Frontal cortex (tissue), 4 donors: ENCODE measurements around the gene GIPC3. TPM values are rescaled to one million over a fixed set of nuclear protein-coding genes. Genes with fewer than 3 reads are reported as not detected.
A peak's percentile ranks its signal among the peaks of the same experiment; 100 is the strongest.
"Not testable (repeated sequence)": the region's sequence is repeated elsewhere in the genome, so short reads cannot be mapped to it uniquely, and the experiment has no call there.

Experiments
- DNase-seq, 2 donors: peaks; one replicate each; pipeline ENCODE4 v3.0.0; 2012; ENCODE audit warnings: low spot score in 2 of 2
- FAIRE-seq: peaks from 2 replicates; lab custom pipeline; 2012; peaks lifted over from hg19 to GRCh38; lab: Jason Lieb, UNC
- total RNA-seq: library from RNA; depleted of rRNA; stranded (reverse); fragments of >200 nt; gene quantifications from one replicate; pipeline ENCODE4 v1.2.3, GENCODE V29; 2014
- donor health status: control.
- donor health status: control.
- donor health status: control.

The GIPC3 gene
- total RNA-seq, 1 donor from 2014 or later = under 0.01 TPM

DNA sequence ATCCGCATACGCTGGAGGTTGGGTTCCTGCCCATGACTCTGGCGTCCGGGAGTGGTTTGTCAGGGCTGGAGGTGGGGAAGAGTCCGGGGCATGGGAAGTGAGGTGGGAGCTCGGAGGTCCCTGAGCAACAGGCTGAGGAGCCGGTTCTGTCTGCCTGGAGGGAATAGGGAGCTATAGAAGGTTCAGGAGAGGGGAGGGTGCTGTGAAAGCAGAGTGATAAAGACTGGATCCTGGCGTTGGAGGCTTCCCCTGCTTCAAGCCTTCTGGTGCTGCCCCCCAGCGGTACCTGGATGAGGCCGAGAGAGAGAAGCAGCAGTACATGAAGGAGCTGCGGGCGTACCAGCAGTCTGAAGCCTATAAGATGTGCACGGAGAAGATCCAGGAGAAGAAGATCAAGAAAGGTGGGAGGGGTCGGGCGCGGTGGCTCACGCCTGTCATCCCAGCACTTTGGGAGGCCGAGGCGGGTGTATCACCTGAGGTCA, 10.0 kb upstream of the GIPC3 start:
- no peak for FAIRE-seq
- DNase-seq = no peak

DNA sequence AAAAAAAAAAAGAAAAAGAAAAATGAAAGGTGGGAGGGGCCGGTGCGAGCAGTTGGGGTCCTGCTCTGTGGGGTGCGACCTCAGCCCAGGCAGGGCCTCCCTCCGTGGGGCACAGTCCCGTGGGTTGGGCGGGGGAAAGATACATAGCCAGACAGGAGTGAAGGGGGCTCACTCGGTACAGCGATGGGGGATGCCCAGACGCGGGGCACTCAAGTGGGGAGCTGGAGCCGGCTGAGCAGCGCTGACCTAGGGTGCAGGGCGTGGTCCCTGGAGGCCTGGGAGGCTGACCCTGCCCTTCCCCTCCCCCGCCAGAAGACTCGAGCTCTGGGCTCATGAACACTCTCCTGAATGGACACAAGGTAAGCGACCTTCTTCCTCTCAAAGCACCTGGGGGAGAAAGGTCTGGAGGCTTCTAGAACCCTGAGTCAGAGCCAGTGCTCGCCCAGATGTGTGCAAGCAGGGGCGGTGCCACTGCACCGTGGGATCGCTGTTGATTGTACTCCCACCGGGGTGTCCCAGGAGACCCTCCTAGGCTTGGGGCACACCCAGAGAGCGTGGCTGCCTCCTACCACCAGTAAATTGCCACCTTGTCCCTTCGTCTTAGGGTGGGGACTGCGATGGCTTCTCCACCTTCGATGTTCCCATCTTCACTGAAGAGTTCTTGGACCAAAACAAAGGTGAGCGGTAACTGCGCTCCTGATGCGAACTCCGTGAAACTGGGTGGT, 9.2 kb upstream of the GIPC3 start:
- FAIRE-seq = no peak
- no peak for DNase-seq

DNA sequence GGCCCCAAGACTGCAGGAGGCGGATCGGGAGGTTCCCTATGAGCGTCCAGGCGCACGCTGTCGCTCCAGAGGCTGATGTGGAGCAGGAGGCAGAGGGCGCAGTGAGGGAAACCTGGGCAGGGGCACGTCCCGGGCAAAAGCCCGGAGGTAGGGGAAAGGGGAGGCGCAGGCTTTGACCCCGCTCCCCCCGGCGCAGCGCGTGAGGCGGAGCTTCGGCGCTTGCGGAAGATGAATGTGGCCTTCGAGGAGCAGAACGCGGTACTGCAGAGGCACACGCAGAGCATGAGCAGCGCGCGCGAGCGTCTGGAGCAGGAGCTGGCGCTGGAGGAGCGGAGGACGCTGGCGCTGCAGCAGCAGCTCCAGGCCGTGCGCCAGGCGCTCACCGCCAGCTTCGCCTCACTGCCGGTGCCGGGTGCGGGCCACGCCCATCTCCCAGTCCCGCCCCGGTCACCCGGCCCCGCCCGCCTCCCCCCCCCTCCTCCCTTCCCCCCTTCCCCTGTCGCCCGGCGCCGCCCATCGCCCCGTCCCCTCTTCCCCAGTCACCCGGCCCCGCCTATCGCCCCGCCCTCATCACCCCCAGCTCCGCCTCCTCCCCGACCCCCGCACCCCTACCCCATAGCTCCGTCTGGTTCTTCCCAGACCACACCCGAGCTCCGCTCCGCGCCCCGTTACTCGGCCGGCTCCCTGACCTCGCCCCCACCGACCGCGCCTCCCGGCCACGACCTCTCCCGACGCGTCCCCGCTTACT, 8.4 kb upstream of the GIPC3 start:
- no peak for FAIRE-seq

DNA sequence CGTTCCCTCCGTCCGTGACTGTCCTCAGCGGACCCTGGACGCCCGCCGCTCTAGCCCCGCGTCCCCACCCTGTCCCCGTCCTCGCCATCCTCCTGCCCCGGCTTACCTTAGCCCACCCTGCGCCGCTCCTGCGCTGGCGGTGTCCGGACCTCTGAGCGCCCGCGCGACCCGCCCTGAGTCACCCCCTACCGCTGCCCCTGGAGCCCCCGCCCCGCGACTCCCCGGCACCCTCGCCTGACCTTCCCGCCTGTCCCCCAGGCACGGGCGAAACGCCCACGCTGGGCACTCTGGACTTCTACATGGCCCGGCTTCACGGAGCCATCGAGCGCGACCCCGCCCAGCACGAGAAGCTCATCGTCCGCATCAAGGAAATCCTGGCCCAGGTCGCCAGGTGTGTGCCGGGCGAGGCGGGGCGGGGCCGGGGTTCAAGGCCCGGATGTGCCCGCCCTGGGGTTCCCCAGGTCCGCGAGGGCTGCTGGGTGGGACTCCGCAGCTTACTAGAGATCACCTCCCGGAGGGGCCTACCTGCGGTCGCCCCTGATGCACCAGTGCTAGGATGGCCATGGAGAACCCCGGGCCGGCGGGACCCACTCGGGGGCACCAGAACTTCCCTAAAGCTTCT, 7.4 kb upstream of the GIPC3 start:
- DNase-seq (no peak), FAIRE-seq (no peak)

More for the DNA sequence above, 8.4 kb upstream of the GIPC3 start:
- peak; percentile 77 for DNase-seq

GRCh38 chr19:3578390-3578789, 6.9 kb upstream of the GIPC3 start:
- no peak for DNase-seq
- FAIRE-seq = no peak

GRCh38 chr19:3580156-3580934, 4.9 kb upstream of the GIPC3 start:
- DNase-seq (no peak), FAIRE-seq (no peak)

- FAIRE-seq = not testable (repeated sequence)
Measured at GRCh38 chr19:3581792-3582191, 3.5 kb upstream of the GIPC3 start.

GRCh38 chr19:3584036-3584802, 1.1 kb upstream of the GIPC3 start:
- not testable (repeated sequence) for FAIRE-seq, DNase-seq

More at GRCh38 chr19:3581792-3582191, 3.5 kb upstream of the GIPC3 start:
- DNase-seq = not testable (repeated sequence)

DNA sequence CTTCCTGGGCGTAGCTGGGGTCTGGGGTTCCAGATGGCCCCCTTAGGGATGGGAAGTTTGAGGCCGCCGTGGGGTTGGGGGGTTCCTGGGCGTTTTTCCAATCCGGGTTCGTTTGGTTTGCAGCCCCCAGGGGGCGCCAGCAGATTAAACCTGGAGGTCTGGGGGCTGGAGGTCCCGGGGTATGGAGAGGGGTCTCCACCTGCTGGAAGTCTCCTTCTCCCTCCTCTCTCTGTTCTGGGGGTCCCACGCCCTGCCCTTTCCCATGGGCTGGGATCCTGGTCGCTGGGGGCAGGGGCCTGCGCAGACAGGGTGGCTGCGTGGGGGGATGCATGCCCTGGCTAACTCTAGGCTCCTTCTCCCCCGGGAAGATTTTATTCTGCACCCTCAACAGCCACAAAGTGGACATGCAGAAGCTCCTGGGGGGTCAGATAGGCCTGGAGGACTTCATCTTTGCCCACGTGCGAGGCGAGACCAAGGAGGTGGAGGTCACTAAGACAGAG, 899 bp downstream of the GIPC3 start:
- FAIRE-seq (no peak), DNase-seq (no peak)

DNA sequence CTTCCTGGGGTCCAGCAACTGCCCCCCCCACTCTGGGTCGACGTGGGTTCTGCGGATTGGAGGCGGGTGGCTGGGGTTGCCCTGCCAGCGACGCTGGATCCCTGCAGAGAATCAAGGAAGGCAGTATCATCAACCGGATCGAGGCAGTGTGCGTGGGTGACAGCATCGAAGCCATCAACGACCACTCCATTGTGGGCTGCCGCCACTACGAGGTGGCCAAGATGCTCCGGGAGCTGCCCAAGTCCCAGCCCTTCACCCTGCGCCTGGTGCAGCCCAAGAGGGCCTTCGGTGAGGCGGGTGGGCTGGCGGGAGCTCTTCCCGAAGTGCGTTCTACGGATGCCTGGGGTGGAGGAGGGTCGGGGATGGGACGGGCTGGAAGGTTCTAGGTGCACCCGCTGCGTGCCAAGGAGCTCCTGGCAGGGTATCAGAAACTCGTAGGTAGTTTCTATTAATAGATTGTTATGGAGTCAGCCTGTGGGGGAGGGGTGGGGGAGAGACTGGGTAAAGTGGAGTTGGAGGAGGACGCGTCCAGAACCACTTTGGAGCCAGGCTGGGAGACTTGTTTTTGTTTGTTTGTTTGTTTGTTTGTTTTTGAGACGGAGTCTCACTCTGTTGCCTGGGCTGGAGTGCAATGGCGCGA, 1.5 kb downstream of the GIPC3 start:
- DNase-seq (no peak), FAIRE-seq (no peak)

GRCh38 chr19:3589439-3589838, 4.2 kb downstream of the GIPC3 start:
- FAIRE-seq = no peak
- no peak for DNase-seq

DNA sequence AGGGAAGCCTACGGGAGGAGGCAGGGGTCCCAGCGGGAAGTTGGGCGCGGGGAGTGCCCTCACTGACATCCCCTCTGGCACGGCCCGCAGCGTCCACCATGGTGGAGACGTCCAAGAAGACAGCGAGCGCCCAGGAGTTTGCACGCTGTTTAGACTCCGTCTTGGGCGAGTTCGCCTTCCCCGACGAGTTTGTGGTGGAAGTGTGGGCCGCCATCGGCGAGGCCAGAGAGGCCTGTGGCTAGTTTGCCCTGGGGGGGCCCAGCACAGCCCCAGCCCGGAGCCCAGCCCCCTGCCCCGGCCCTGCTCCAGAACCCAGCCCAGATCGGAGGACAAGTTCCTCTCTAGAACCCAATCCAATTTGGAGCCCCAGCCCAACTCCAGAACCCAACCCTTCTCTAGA, 4.7 kb downstream of the GIPC3 start:
- no peak for DNase-seq
- no peak for FAIRE-seq

DNA sequence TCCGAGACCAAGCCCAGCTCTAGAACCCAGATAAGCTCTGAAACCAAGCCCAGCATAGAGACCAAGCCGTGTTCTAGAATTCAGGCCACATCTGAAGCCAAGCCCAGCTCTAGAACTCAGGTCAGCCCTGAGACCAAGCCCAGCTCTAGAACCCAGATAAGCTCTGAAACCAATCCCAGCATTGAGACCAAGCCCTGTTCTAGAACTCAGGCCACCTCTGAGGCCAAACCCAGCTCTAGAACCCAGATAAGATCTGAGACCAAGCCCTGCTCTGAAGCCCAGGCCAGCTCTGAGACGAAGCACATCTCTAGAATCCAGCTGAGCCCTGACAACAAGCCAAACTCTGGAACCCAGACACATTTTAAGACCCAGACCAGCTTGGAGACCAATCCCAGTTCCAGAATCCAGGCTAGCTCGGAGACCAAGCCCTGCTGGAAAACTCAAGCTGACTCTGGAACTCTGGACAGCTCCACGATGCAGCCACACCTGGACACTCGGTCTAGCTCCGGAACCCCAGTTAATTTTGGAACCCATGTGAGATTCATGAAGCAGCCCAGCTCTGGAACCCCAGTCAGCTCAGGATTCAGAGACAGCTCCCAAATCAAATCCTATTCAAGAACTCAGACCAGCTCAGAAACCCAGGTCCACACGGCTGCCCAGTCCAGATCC, 5.8 kb downstream of the GIPC3 start:
- DNase-seq = no peak
- FAIRE-seq = no peak

DNA sequence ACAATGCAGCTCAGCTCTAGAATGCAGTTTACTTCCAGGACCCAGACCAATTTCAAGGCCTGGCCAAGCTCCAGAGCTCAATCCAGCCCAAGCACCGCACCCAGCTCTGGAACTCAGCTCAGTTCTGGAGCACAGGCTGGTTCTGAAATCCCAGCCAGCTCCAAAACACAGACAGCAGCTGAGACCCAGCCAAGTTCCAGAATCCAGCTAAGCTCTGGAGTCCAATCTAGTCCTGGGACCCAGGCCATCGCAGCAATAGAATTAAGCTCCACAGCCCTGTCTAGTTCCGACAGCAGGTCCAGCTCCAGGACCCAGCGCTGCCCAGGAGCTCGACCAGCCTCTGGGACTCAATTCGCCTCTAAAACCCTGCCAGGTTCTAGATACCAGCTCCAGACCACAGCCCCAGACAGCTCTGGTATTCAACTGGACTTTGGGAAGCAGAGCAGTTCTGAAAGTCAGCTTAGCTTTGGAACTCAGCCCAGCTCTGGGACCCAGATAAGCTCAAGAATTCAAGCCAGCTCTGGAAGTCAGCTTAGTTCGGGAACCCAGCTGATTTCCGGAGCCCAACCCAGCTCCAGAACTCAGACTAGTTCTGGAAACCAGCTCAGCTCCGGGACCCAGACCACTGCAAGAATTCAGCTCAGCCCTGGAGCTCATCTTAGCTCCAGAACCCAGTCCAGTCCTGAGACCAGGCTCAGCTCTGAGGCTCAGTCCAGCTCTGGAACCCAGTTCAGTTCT, 6.8 kb downstream of the GIPC3 start:
- FAIRE-seq (no peak), DNase-seq (no peak)

GRCh38 chr19:3593156-3593555, 7.9 kb downstream of the GIPC3 start:
- no peak for DNase-seq
- FAIRE-seq = no peak

DNA sequence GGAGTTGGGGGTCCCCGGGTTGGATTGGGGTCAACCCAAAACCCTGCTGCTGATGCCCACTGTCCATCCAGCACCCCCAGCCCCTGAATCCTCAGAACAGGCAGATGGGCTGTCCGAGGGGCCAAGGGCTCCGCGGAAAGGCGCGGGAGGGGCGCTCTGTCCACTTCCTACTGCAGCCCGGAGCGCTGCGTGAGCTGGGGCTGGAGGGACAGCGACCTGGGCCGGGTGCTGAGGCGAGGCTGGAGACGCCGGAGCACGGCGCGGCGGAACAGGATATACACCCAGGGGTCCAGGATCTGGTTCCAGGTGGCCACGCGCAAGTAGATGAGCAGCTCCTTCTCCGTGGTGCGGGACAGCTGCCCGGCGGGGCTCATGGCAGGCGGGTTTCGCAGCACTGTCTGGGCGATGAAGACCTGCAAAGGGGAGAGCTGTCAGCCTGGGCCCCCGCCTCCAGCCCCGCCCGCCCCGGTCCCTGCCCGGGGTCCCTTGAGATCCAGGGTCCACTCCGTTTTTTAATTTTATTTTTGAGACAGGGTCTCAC, 10.3 kb downstream of the GIPC3 start:
- no peak for FAIRE-seq
- no peak for DNase-seq

GRCh38 chr19:3599776-3600187, 14.5 kb downstream of the GIPC3 start:
- DNase-seq (no peak), FAIRE-seq (no peak)
